LNCAP (cell line): Measurements from ENCODE around the gene TNFRSF9.

ENCODE experiments used
- CTCF ChIP-seq: fragments of 450-650 bp; IDR thresholded peaks from 2 replicates; pipeline ENCODE4 v1.5.1; 2017; ENCODE audit warnings: mild to moderate bottlenecking

Gene TNFRSF9

GRCh38 chr1:7940745-7941436 is at the start of gene TNFRSF9:
Gene TNFRSF9, minus strand, starts transcription at chr1:7940839. Its CDS starts 845 bp downstream, at chr1:7939994.
- no peak for TF ChIP-seq CTCF

GRCh38 chr1:7989762-7990428 is 49.3 kb upstream of the TNFRSF9 start:
- no peak for TF ChIP-seq CTCF

GRCh38 chr1:7988576-7988975 is 47.9 kb upstream of the TNFRSF9 start:
- TF ChIP-seq CTCF: no peak

- TF ChIP-seq CTCF: no peak
Measured at GRCh38 chr1:7987528-7987927, 46.9 kb upstream of the TNFRSF9 start.

- no peak for TF ChIP-seq CTCF
Measured at GRCh38 chr1:7985851-7986612, 45.4 kb upstream of the TNFRSF9 start.

- TF ChIP-seq CTCF: no peak
Measured at GRCh38 chr1:7984811-7985210, 44.2 kb upstream of the TNFRSF9 start.

GRCh38 chr1:7983086-7983778 is 42.6 kb upstream of the TNFRSF9 start:
- no peak for TF ChIP-seq CTCF
